Measurements from ENCODE around the gene DENND10.

DNA sequence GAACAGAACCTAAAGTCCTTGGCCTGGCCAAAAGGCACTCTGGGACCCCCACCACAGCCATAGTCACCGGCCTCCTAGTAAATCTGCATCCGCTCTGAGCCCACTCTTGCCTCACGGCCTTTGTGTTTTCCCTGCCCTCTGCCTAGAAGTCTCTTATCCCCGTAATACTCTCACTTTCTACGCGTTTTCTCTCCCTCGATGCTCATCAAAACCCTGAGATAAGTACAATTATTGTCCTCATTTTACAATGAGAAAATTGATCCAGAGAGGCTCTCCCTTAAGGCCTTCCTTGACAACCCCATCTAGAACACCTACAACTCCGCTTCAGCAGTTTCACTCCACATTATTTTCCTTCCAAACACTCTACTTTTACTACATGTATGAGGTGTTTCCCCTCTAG lies 63.1 kb downstream of the DENND10 start:
- TF ChIP-seq TEAD4 (CRISPR knock-in tag; IDR thresholded peaks at IDR 0.05) (no peak), OVOL2 (CRISPR knock-in tag; IDR thresholded peaks at IDR 0.05; ENCODE audit: borderline replicate concordance) (no peak), ZNF219 (CRISPR knock-in tag; IDR thresholded peaks at IDR 0.05; ENCODE audit: borderline replicate concordance) (no peak)
